GM12892 (cell line): Measurements from ENCODE around the gene PHACTR3.

Experiments
- POLR2A ChIP-seq: IDR thresholded peaks from 2 replicates; pipeline ENCODE4 v1.6.1; 2011; ENCODE audit warnings: low read depth, low read length, control low read depth
- POLR2AphosphoS5 ChIP-seq: IDR thresholded peaks from 2 replicates; pipeline ENCODE4 v1.6.1; 2011; ENCODE audit warnings: low read depth, low read length, control low read depth
- TAF1 ChIP-seq: IDR thresholded peaks from 2 replicates; pipeline ENCODE4 v1.6.1; 2011; ENCODE audit warnings: low read depth, mild to moderate bottlenecking, control low read depth, low read length, borderline replicate concordance

GRCh38 chr20:59802471-59803221, 198.3 kb downstream of the PHACTR3 start:
- TF ChIP-seq POLR2AphosphoS5, result no peak
- TF ChIP-seq POLR2A, result no peak
- TF ChIP-seq TAF1, result no peak
